ENCODE measurements around the gene SUGP2.
A peak's percentile ranks its signal among the peaks of the same experiment; 100 is the strongest.

Gene SUGP2

DNA sequence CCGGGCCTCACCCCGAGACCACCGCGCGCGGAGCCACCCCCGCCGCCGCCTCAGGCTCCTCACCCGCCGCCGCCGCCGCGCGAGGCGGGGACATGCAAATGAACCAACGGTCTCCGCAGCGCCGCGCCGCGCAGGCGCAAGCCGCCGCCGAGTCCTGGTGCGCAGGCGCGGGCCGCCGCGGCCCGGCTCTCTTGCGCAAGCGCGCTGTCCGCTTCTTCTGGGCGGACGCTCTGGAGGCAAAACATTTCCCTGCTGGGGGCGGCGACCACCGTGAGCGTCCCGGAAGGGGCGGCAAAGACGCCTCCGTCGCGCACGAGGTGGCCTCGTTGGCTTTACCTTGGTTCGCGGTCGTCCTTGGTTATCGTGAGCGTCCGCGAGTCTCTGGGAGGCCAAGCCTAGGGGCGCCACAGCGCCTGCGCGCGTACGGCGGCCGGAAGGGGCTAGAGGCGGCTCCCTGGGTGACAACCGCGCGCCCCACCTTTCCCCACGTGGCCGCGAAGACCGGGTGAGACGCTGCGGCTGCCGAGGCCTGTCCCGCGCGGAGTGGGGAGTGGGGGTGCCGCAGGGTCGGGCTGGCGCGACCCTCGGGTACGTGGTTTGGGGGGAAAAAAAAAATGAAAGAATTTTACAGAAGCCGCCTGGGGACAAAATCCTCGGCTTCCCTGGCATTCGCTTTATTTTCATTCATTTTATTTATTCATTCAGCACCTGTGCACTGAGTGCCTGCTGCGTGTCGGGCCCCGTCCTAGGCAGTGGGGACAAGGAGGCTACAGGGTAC lies at the start of gene SUGP2, which contains the start of gene ARMC6:
Gene SUGP2, minus strand, starts transcription at position 92 of the 778 bp plus-strand sequence. CDS start 2,446 bp downstream, outside the sequence.
Gene ARMC6, plus strand, starts transcription at position 178 of the 778 bp plus-strand sequence. CDS start 607 bp downstream, outside the sequence.
- peak; percentile 95 for DNase-seq

DNA sequence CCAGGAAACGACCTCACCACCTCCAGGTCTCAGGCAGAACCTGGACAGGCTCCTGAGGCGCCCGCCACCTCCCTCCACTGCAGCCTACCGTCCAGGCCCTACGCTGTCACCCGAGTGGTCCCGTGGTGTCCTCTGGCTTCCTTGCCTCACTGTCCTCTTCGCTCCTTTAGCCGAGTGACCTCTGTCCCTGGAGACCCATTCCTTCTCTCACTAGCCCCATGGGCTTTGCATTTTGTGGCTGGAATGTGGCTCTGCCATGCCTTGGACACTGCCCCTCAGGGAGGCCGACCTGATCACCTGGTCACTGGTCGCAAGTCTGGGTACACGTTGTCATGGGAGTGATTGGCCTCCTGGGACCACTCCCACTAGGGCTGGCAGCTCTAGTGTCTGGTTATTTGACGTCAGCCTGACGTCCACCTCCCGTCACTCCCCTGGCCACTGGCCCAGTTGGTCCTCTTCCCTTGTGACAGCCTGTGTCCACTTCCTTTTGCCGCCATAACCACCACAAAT lies 48.4 kb upstream of the SUGP2 start:
- DNase-seq = no peak

DNA sequence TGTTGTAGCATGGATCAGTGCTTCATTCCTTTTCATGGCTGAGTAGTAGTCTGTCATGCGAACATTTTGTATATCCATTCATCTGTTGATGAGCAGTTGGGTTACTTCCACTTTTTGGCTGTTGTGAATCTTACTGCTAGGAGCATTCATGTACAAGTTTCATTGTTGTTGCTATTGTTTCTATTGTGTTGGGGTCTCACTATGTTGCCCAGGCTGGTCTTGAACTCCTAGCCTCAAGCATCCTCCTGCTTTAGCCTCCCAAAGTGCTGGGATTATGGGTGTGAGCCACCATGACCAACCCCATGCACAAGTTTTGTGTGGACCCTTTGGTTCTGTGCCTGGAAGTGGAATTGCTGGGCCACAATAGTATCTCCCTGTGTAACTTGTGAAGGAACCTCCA lies 46.3 kb upstream of the SUGP2 start:
- DNase-seq = peak; percentile 13

- DNase-seq = peak; percentile 35
Observed at GRCh38 chr19:19078801-19079200, 45.5 kb upstream of the SUGP2 start.

- peak; percentile 93 for DNase-seq
Observed at GRCh38 chr19:19077103-19077502, 43.8 kb upstream of the SUGP2 start.

GRCh38 chr19:19076476-19076875 lies 43.2 kb upstream of the SUGP2 start:
- DNase-seq = no peak

GRCh38 chr19:19075126-19075525 lies 41.8 kb upstream of the SUGP2 start:
- no peak for DNase-seq

GRCh38 chr19:19074196-19074882 lies 41.0 kb upstream of the SUGP2 start:
- DNase-seq = no peak

DNA sequence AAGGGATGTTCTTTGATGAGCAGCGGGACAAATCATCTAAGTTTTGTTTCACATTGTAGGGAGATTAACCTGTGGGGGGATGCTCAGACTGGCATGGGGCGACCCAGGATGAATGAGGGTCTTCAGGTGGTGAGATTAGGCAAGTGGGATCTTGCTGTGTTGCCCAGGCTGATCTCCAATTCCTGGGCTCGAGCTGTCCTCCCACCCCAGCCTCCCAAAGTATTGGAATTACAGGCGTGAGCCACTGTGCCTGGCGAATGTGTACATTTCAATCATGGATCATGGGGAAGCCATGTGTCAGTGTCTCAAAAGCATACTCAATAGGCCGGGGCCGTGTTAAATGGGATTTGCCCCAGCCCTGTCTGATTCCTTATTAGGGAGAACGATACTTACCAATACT lies 38.6 kb upstream of the SUGP2 start:
- no peak for DNase-seq

- no peak for DNase-seq
Observed at GRCh38 chr19:19068659-19069654, 35.6 kb upstream of the SUGP2 start.

GRCh38 chr19:19067276-19068072 lies 34.2 kb upstream of the SUGP2 start:
- DNase-seq = peak; percentile 69

DNA sequence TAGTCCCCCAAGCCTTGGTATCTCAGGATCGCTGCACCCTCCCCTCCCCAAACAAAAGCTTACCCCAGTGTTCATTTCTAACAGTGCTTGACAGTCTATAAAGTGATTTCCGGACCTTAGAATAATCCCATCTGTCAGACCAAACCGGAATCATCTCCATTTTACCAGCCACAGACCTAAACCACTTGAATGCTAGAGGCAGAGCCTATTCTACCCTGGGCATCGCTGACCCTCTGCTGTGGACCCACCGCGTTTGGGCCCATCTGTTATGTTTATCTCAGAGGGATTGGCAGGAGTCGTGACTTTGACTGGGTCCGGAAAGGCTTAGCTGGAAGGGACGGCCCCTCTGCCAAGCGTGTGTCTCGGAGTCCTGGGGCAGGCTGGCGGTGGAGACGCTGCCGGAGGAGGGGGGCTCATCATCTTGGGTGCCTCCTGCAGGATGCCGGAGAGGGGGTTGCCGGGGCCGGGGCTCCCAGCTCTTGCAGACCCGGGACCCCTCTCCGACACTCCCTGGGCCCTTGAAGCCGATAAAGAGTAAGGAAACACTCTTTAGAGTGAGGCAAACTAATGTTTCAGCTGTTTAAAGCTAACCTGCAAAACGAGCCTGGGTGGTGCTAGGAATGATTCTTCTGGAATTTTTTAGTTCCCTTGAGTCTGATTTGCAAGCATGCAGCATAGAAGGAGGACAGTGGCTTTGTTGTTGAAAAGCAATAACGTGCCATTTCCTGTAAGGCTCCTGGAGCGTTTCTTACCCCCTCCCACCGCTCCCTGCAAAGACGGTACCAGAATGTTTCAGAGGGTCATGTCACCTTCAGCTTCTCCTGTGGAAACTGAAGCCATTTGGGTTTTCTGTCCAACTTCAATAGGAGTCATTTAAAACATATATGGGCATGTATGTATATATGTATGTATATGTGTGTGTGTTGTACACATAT lies 31.8 kb upstream of the SUGP2 start:
- peak; percentile 20 for DNase-seq

- no peak for DNase-seq
Observed at GRCh38 chr19:19064098-19064722, 30.9 kb upstream of the SUGP2 start.

GRCh38 chr19:19063183-19064097 lies 30.1 kb upstream of the SUGP2 start, which contains the start of gene SLC25A42:
Gene SLC25A42, plus strand, starts transcription at chr19:19063994. Its CDS starts 32,131 bp downstream, at chr19:19096125.
- DNase-seq = peak; percentile 100

GRCh38 chr19:19062454-19063182 lies 29.3 kb upstream of the SUGP2 start:
- DNase-seq = peak; percentile 59

DNA sequence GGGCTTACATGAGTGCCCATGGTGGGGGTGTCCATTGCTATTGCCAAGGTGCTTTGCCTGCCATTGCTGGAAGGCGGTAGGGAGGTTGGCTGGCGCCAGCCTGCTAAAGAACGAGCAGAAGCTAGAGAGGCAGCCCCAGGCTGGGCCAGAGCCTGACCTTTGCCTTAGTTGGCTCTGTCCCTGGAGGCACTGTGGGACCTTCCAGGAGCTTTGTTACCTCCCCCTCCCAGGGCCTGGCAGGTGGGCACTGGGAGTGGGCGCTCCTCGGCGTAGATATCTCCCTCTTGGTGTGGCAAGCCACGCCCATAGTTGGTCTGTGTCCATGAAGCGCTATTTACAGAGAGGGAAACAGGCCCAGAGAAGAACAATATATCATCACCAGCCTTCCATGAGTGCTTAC lies 28.2 kb upstream of the SUGP2 start:
- DNase-seq = no peak

- DNase-seq = no peak
Observed at GRCh38 chr19:19059837-19060611, 26.7 kb upstream of the SUGP2 start.

Measured in MV-4-11 (cell line).